GM21423 (cell line): Measurements from ENCODE around the gene DBH.

Experiments
- ATAC-seq: cut with Tn5 transposase; IDR thresholded peaks from one replicate; pipeline ENCODE4 v1.9.1; 2021; ENCODE audit warnings: mild to moderate bottlenecking, moderate library complexity; ENCODE audit not compliant: unreplicated experiment

DBH gene

GRCh38 chr9:133680250-133680975 is 44.2 kb downstream of the DBH start:
- ATAC-seq, result no peak

- ATAC-seq, result no peak
These were observed 45.0 kb downstream of the DBH start for GRCh38 chr9:133680976-133681657.

- ATAC-seq, result no peak
These were observed 45.6 kb downstream of the DBH start for GRCh38 chr9:133681658-133682306.

GRCh38 chr9:133682818-133683585 is 46.8 kb downstream of the DBH start:
- ATAC-seq, result no peak

GRCh38 chr9:133683586-133684120 is 47.5 kb downstream of the DBH start:
- no peak for ATAC-seq

GRCh38 chr9:133684121-133684935 is 48.2 kb downstream of the DBH start:
- ATAC-seq, result no peak

- no peak for ATAC-seq
These were observed 48.8 kb downstream of the DBH start for GRCh38 chr9:133684936-133685361.

GRCh38 chr9:133685653-133686609 is 49.8 kb downstream of the DBH start:
- ATAC-seq, result no peak

- no peak for ATAC-seq
These were observed 50.7 kb downstream of the DBH start for GRCh38 chr9:133686642-133687575.

GRCh38 chr9:133687856-133688761 is 51.9 kb downstream of the DBH start:
- no peak for ATAC-seq

- ATAC-seq, result no peak
These were observed 53.1 kb downstream of the DBH start for GRCh38 chr9:133689151-133689763.

GRCh38 chr9:133690081-133690561 is 54.0 kb downstream of the DBH start:
- no peak for ATAC-seq

GRCh38 chr9:133691191-133691590 is 55.0 kb downstream of the DBH start:
- no peak for ATAC-seq

GRCh38 chr9:133691626-133692363 is 55.6 kb downstream of the DBH start:
- ATAC-seq, result no peak

- ATAC-seq, result no peak
These were observed 56.3 kb downstream of the DBH start for GRCh38 chr9:133692364-133692985.
